HFFc6 (cell line): ENCODE data around the gene GUCY2D. TPM values are rescaled to one million over a fixed set of nuclear protein-coding genes. Genes with fewer than 3 reads are reported as not detected.

Experiments
- DNase-seq: peaks from one replicate; pipeline ENCODE4 v3.0.0-alpha.2; 2018
- H3K27ac Mint-ChIP-seq: 2 replicates; pipeline ENCODE4 v1.8.0; 2020; ENCODE audit warnings: mild to moderate bottlenecking, mixed read lengths
- H3K27me3 Mint-ChIP-seq: 2 replicates; pipeline ENCODE4 v1.8.0; 2021; ENCODE audit warnings: mild to moderate bottlenecking, moderate library complexity, mixed read lengths; ENCODE audit not compliant: insufficient read depth
- H3K36me3 Mint-ChIP-seq: 2 replicates; pipeline ENCODE4 v1.8.0; 2021; ENCODE audit warnings: low read depth, mixed read lengths
- H3K4me1 Mint-ChIP-seq: 2 replicates; pipeline ENCODE4 v1.8.0; 2020; ENCODE audit warnings: low read depth, mixed read lengths
- H3K4me3 Mint-ChIP-seq: 2 replicates; pipeline ENCODE4 v1.8.0; 2020; ENCODE audit warnings: mild to moderate bottlenecking, moderate library complexity, mixed read lengths
- H3K9me3 Mint-ChIP-seq: 2 replicates; pipeline ENCODE4 v1.8.0; 2020; ENCODE audit warnings: mild to moderate bottlenecking, mixed read lengths
- CTCF ChIP-seq: fragments of 200-600 bp; sonication (generic); IDR thresholded peaks from 2 replicates; pipeline ENCODE4 v1.5.0; 2021; ENCODE audit warnings: antibody characterized with exemption, mild to moderate bottlenecking
- total RNA-seq, 6 experiments: library from RNA; stranded (reverse); fragmentation: NEBNext Ultra II Directional; extraction: Animal tissue kit (Norgen Biotek cat#: 25700); gene quantifications; 2 replicates in 1 of 6; 3 replicates in 5 of 6; pipeline ENCODE4 v1.2.3, GENCODE V29; 2021

Gene GUCY2D
- total RNA-seq, 6 experiments from 2014 or later = not detected

GRCh38 chr17:8062807-8063483, 60.5 kb downstream of the GUCY2D start:
- Mint-ChIP-seq H3K36me3 (no peaks in the 10 kb centered on the region), H3K27ac (no peak overlapping the region), H3K9me3 (no peaks in the 10 kb centered on the region), H3K4me3 (peak overlapping the region; percentile 35), H3K27me3 (peaks cover 59% of the 10 kb centered on the region), H3K4me1 (peaks cover 10% of the 10 kb centered on the region)
- no peak for TF ChIP-seq CTCF
- no peak for DNase-seq

- peaks cover 54% of the 10 kb centered on the region for H3K27me3 Mint-ChIP-seq
- no peaks in the 10 kb centered on the region for H3K9me3 Mint-ChIP-seq
- H3K27ac Mint-ChIP-seq = no peak overlapping the region
- H3K36me3 Mint-ChIP-seq = no peaks in the 10 kb centered on the region
- H3K4me3 Mint-ChIP-seq = no peak overlapping the region
- H3K4me1 Mint-ChIP-seq = peaks cover 10% of the 10 kb centered on the region
- TF ChIP-seq CTCF = no peak
- DNase-seq = no peak
Measured at GRCh38 chr17:8063761-8064534, 61.5 kb downstream of the GUCY2D start.

- Mint-ChIP-seq H3K27ac (no peak overlapping the region), H3K9me3 (no peaks in the 10 kb centered on the region), H3K36me3 (no peaks in the 10 kb centered on the region), H3K4me1 (peaks cover 10% of the 10 kb centered on the region), H3K4me3 (no peak overlapping the region), H3K27me3 (peaks cover 53% of the 10 kb centered on the region)
- no peak for TF ChIP-seq CTCF
- DNase-seq = no peak
Measured at GRCh38 chr17:8064561-8065019, 62.2 kb downstream of the GUCY2D start.

- Mint-ChIP-seq H3K9me3 (no peaks in the 10 kb centered on the region), H3K27me3 (peaks cover 61% of the 10 kb centered on the region), H3K4me1 (peaks cover 9% of the 10 kb centered on the region), H3K27ac (no peak overlapping the region), H3K4me3 (no peak overlapping the region), H3K36me3 (no peaks in the 10 kb centered on the region)
- no peak for TF ChIP-seq CTCF
- DNase-seq = no peak
Measured at GRCh38 chr17:8066841-8067775, 64.7 kb downstream of the GUCY2D start.

- Mint-ChIP-seq H3K36me3 (no peaks in the 10 kb centered on the region), H3K27me3 (peaks cover 62% of the 10 kb centered on the region)
Measured at GRCh38 chr17:8067806-8068205, 65.4 kb downstream of the GUCY2D start.

More at GRCh38 chr17:8067806-8068205, 65.4 kb downstream of the GUCY2D start:
- Mint-ChIP-seq H3K4me3 (no peak overlapping the region), H3K27ac (no peak overlapping the region), H3K4me1 (peaks cover 8% of the 10 kb centered on the region), H3K9me3 (no peaks in the 10 kb centered on the region)
- DNase-seq = no peak
- TF ChIP-seq CTCF = no peak
